Mesenchymal stem cell (in vitro differentiated cells and primary cell): Measurements from ENCODE around the gene EXOC4.

Source experiments
- DNase-seq: peaks from one replicate; pipeline ENCODE4 v3.0.0-alpha.2; 2013
- H2AFZ ChIP-seq: one replicate; pipeline ENCODE4 v1.6.1; 2013; ENCODE audit warnings: low read depth, mild to moderate bottlenecking, control low read depth, inconsistent platforms, low read length, moderate library complexity
- H2AK5ac ChIP-seq: 2 replicates; pipeline ENCODE4 v1.6.1; 2013; ENCODE audit warnings: low read length, moderate library complexity, mild to moderate bottlenecking, inconsistent platforms; ENCODE audit not compliant: severe bottlenecking
- H2BK120ac ChIP-seq: one replicate; pipeline ENCODE4 v1.6.1; 2013; ENCODE audit warnings: low read depth, mild to moderate bottlenecking, inconsistent platforms, low read length, moderate library complexity
- H2BK12ac ChIP-seq, 2 experiments: one replicate each; pipeline ENCODE4 v1.6.1; 2013; ENCODE audit warnings: inconsistent platforms in 2 of 2, low read length in 2 of 2, mild to moderate bottlenecking in 2 of 2, moderate library complexity in 2 of 2, control low read depth in 1 of 2
- H2BK15ac ChIP-seq: one replicate; pipeline ENCODE4 v1.6.1; 2013; ENCODE audit warnings: mild to moderate bottlenecking, low read depth, inconsistent platforms; ENCODE audit not compliant: poor library complexity, severe bottlenecking
- H2BK5ac ChIP-seq: 2 replicates; pipeline ENCODE4 v1.6.1; 2013; ENCODE audit warnings: low read depth, mild to moderate bottlenecking, low read length, control low read depth, inconsistent platforms; ENCODE audit not compliant: poor library complexity, severe bottlenecking
- H3K14ac ChIP-seq, 2 experiments: one replicate each; pipeline ENCODE4 v1.6.1; 2013; ENCODE audit warnings: inconsistent platforms in 2 of 2, low read length in 2 of 2, control low read depth in 1 of 2, mild to moderate bottlenecking in 1 of 2, moderate library complexity in 1 of 2
- H3K18ac ChIP-seq, 2 experiments: one replicate each; pipeline ENCODE4 v1.6.1; 2013; ENCODE audit warnings: inconsistent platforms in 2 of 2, low read length in 2 of 2, control low read depth in 1 of 2, low read depth in 1 of 2, mild to moderate bottlenecking in 1 of 2
- H3K23ac ChIP-seq, 2 experiments: one replicate each; pipeline ENCODE4 v1.6.1; 2013; ENCODE audit warnings: inconsistent platforms in 2 of 2, low read length in 2 of 2, mild to moderate bottlenecking in 2 of 2, moderate library complexity in 2 of 2, control low read depth in 1 of 2
- H3K27ac ChIP-seq: 2 replicates; pipeline ENCODE4 v1.5.1; 2013; ENCODE audit warnings: mild to moderate bottlenecking, moderate library complexity, low read length, control low read depth, inconsistent platforms; ENCODE audit not compliant: poor library complexity, severe bottlenecking
- H3K27me3 ChIP-seq, 2 experiments: 2 replicates each; pipeline versions ENCODE4 v1.6.1 to v1.7.0; 2013; ENCODE audit warnings: low read length in 2 of 2, mild to moderate bottlenecking in 2 of 2, moderate library complexity in 2 of 2, control low read depth in 1 of 2, inconsistent platforms in 1 of 2; ENCODE audit not compliant: control insufficient read depth in 1 of 2, insufficient read depth in 1 of 2
- H3K36me3 ChIP-seq, 2 experiments: 2 replicates each; pipeline versions ENCODE4 v1.6.1 to v1.7.0; 2013; ENCODE audit warnings: low read length in 2 of 2, control low read depth in 1 of 2, inconsistent platforms in 1 of 2, low read depth in 1 of 2, mild to moderate bottlenecking in 1 of 2; ENCODE audit not compliant: insufficient read depth in 2 of 2, control insufficient read depth in 1 of 2
- H3K4ac ChIP-seq, 2 experiments: one replicate each; pipeline ENCODE4 v1.6.1; 2013; ENCODE audit warnings: inconsistent platforms in 2 of 2, low read length in 2 of 2, mild to moderate bottlenecking in 2 of 2, moderate library complexity in 2 of 2, control low read depth in 1 of 2, low read depth in 1 of 2
- H3K4me1 ChIP-seq: 2 replicates; pipeline ENCODE4 v1.6.1; 2013; ENCODE audit warnings: low read depth, low read length, control low read depth; ENCODE audit not compliant: control insufficient read depth, insufficient read depth
- H3K4me2 ChIP-seq: 2 replicates; pipeline ENCODE4 v1.6.1; 2013; ENCODE audit warnings: low read length, mild to moderate bottlenecking, inconsistent platforms; ENCODE audit not compliant: poor library complexity, severe bottlenecking
- H3K4me3 ChIP-seq, 2 experiments: 2 replicates each; pipeline versions ENCODE4 v1.5.1 to v1.7.0; 2013; ENCODE audit warnings: low read length in 2 of 2, mild to moderate bottlenecking in 2 of 2, control low read depth in 1 of 2, low read depth in 1 of 2; ENCODE audit not compliant: insufficient read depth in 1 of 2
- H3K79me1 ChIP-seq: replicated peaks from 2 replicates; pipeline ENCODE4 v1.6.1; 2013; ENCODE audit warnings: mild to moderate bottlenecking, control low read depth, low read length, inconsistent platforms; ENCODE audit not compliant: poor library complexity, severe bottlenecking
- H3K9ac ChIP-seq: 2 replicates; pipeline ENCODE4 v1.7.0; 2013; ENCODE audit warnings: mild to moderate bottlenecking, low read length, moderate library complexity
- H3K9me3 ChIP-seq: 2 replicates; pipeline ENCODE4 v1.7.0; 2013; ENCODE audit warnings: mild to moderate bottlenecking, low read length; ENCODE audit not compliant: control insufficient read depth
- H4K8ac ChIP-seq: one replicate; pipeline ENCODE4 v1.6.1; 2013; ENCODE audit warnings: inconsistent platforms, mild to moderate bottlenecking, low read length, moderate library complexity
- H4K91ac ChIP-seq: one replicate; pipeline ENCODE4 v1.6.1; 2013; ENCODE audit warnings: mild to moderate bottlenecking, low read length, inconsistent platforms
- WGBS: methylation state at CpG from one replicate; pipeline ENCODE4 v1.1.7; 2013; ENCODE audit warnings: mixed read lengths; 5-methylcytosine and 5-hydroxymethylcytosine counted together

EXOC4 gene

GRCh38 chr7:134083766-134084487, 831.0 kb downstream of the EXOC4 start:
- Histone ChIP-seq H3K4ac (no peak overlapping the region), H3K14ac (no peak overlapping the region), H2BK120ac (no peak overlapping the region), H3K4me2 (no peak overlapping the region), H3K9ac (no peak overlapping the region), H3K23ac (no peak overlapping the region), H3K79me1 (no peaks in the 10 kb centered on the region), H3K36me3 (no peaks in the 10 kb centered on the region), H2BK12ac (no peak overlapping the region), H3K18ac (no peak overlapping the region), H2AK5ac (no peak overlapping the region), H2BK5ac (no peak overlapping the region), H3K27me3 (no peaks in the 10 kb centered on the region), H3K4me3 (no peak overlapping the region), H3K9me3 (peaks cover 10% of the 10 kb centered on the region), H4K91ac (no peak overlapping the region), H2BK15ac (no peak overlapping the region), H4K8ac (no peak overlapping the region), H2AFZ (no peak overlapping the region), H3K4me1 (no peaks in the 10 kb centered on the region), H3K27ac (no peak overlapping the region)
- 56% methylated on average over 2 of the region's 3 CpGs for WGBS
- DNase-seq, result peak; percentile 24

GRCh38 chr7:134084488-134085144, 831.7 kb downstream of the EXOC4 start:
- Histone ChIP-seq H3K14ac (no peak overlapping the region), H3K4me3 (no peak overlapping the region), H2BK15ac (no peak overlapping the region), H3K4ac (no peak overlapping the region), H4K91ac (no peak overlapping the region), H3K27ac (no peak overlapping the region), H3K23ac (no peak overlapping the region), H3K4me1 (no peaks in the 10 kb centered on the region), H2BK120ac (no peak overlapping the region), H3K4me2 (no peak overlapping the region), H3K36me3 (no peaks in the 10 kb centered on the region), H2AK5ac (no peak overlapping the region), H4K8ac (no peak overlapping the region), H3K18ac (no peak overlapping the region), H3K9ac (no peak overlapping the region), H3K9me3 (peaks cover 17% of the 10 kb centered on the region), H3K27me3 (no peaks in the 10 kb centered on the region), H2BK12ac (no peak overlapping the region), H2AFZ (no peak overlapping the region), H3K79me1 (no peaks in the 10 kb centered on the region), H2BK5ac (no peak overlapping the region)
- 92% methylated on average over 3 of the region's 3 CpGs for whole genome bisulfite sequencing
- DNase-seq, result no peak

GRCh38 chr7:134085311-134085710, 832.4 kb downstream of the EXOC4 start:
- H3K9ac ChIP-seq, result no peak overlapping the region

GRCh38 chr7:134086998-134087735, 834.3 kb downstream of the EXOC4 start:
- Histone ChIP-seq H3K4me2 (no peak overlapping the region), H3K27ac (no peak overlapping the region), H4K91ac (no peak overlapping the region)

More at GRCh38 chr7:134085311-134085710, 832.4 kb downstream of the EXOC4 start:
- H4K8ac ChIP-seq, result no peak overlapping the region
- H2BK12ac ChIP-seq, result no peak overlapping the region
- H3K27ac ChIP-seq, result no peak overlapping the region
- DNase-seq, result no peak
- no peaks in the 10 kb centered on the region for H3K27me3 ChIP-seq
- H2AFZ ChIP-seq, result no peak overlapping the region
- no peak overlapping the region for H2BK5ac ChIP-seq
- H3K18ac ChIP-seq, result no peak overlapping the region
- no peak overlapping the region for H2AK5ac ChIP-seq
- no peak overlapping the region for H2BK15ac ChIP-seq
- no peak overlapping the region for H3K4me2 ChIP-seq
- H3K9me3 ChIP-seq, result peaks cover 24% of the 10 kb centered on the region
- H3K4ac ChIP-seq, result no peak overlapping the region
- no peak overlapping the region for H2BK120ac ChIP-seq
- no peaks in the 10 kb centered on the region for H3K4me1 ChIP-seq
- H3K36me3 ChIP-seq, result no peaks in the 10 kb centered on the region
- H3K14ac ChIP-seq, result no peak overlapping the region
- H4K91ac ChIP-seq, result no peak overlapping the region
- H3K79me1 ChIP-seq, result no peaks in the 10 kb centered on the region
- H3K4me3 ChIP-seq, result no peak overlapping the region
- no peak overlapping the region for H3K23ac ChIP-seq

More at GRCh38 chr7:134086998-134087735, 834.3 kb downstream of the EXOC4 start:
- Histone ChIP-seq H2AFZ (no peak overlapping the region), H2BK12ac (no peak overlapping the region), H2AK5ac (no peak overlapping the region), H3K23ac (no peak overlapping the region), H3K9me3 (peaks cover 24% of the 10 kb centered on the region), H3K27me3 (no peaks in the 10 kb centered on the region), H3K36me3 (no peaks in the 10 kb centered on the region), H2BK120ac (no peak overlapping the region), H3K4me3 (no peak overlapping the region), H3K79me1 (no peaks in the 10 kb centered on the region), H3K9ac (no peak overlapping the region), H2BK15ac (no peak overlapping the region), H3K14ac (no peak overlapping the region), H2BK5ac (no peak overlapping the region), H4K8ac (no peak overlapping the region), H3K4ac (no peak overlapping the region), H3K4me1 (no peaks in the 10 kb centered on the region), H3K18ac (no peak overlapping the region)
- 80% methylated on average over 1 of the region's 2 CpGs for WGBS
- DNase-seq, result no peak
